HepG2 (cell line): ENCODE results near the gene VEGFA. TPM values are rescaled to one million over a fixed set of nuclear protein-coding genes. Genes with fewer than 3 reads are reported as not detected.

ENCODE experiments used
- FOSL2 ChIP-seq: sonication (generic); formaldehyde crosslinking; IDR thresholded peaks from 2 replicates; pipeline ENCODE4 v1.4.0; 2020; ENCODE audit warnings: missing genetic modification reagents
- HMGXB4 ChIP-seq, 2 experiments: sonication (generic) in 1 of 2; formaldehyde crosslinking in 1 of 2; IDR thresholded peaks; 2 replicates each; pipeline versions ENCODE4 v1.4.0 to v1.6.1; 2018 to 2020; ENCODE audit warnings: missing genetic modification reagents in 2 of 2, borderline replicate concordance in 1 of 2, low read depth in 1 of 2, mild to moderate bottlenecking in 1 of 2, missing biosample characterization in 1 of 2
- HNF1B ChIP-seq: sonication (generic); formaldehyde crosslinking; IDR thresholded peaks from 2 replicates; pipeline ENCODE4 v1.5.1; 2020; ENCODE audit warnings: mild to moderate bottlenecking, moderate library complexity, missing genetic modification reagents
- KDM3A ChIP-seq: IDR thresholded peaks from 2 replicates; pipeline ENCODE4 v1.6.1; 2018; ENCODE audit warnings: low read depth, missing compliant biosample characterization
- MED1 ChIP-seq: sonication (generic); formaldehyde crosslinking; IDR thresholded peaks from 2 replicates; pipeline ENCODE4 v1.4.0; 2020; ENCODE audit warnings: missing genetic modification reagents
- MTERF4 ChIP-seq: sonication (generic); formaldehyde crosslinking; IDR thresholded peaks from 2 replicates; pipeline ENCODE4 v1.8.0; 2023; ENCODE audit warnings: mild to moderate bottlenecking, missing genetic modification reagents
- PATZ1 ChIP-seq: sonication (generic); formaldehyde crosslinking; IDR thresholded peaks from 2 replicates; pipeline ENCODE4 v1.4.0; 2020; ENCODE audit warnings: missing genetic modification reagents
- PCBP2 ChIP-seq: fragments of 200-400 bp; formaldehyde crosslinking; optimal IDR thresholded peaks from 2 replicates; pipeline ENCODE3; 2018; ENCODE audit warnings: low read length, low read depth; ENCODE audit not compliant: poor library complexity, severe bottlenecking
- SNAPC2 ChIP-seq: sonication (generic); formaldehyde crosslinking; IDR thresholded peaks from 2 replicates; pipeline ENCODE4 v1.8.1; 2022; ENCODE audit warnings: mild to moderate bottlenecking, missing genetic modification reagents
- SOX13 ChIP-seq, 3 experiments: fragments of 450-650 bp in 1 of 3; sonication (generic) in 1 of 3; formaldehyde crosslinking in 1 of 3; IDR thresholded peaks in 2 of 3; conservative IDR thresholded peaks in 1 of 3; 2 replicates each; pipeline versions ENCODE4 v1.5.0 to v1.6.1; 2016 to 2020; ENCODE audit warnings: antibody characterized with exemption in 1 of 3, mild to moderate bottlenecking in 1 of 3, missing compliant biosample characterization in 1 of 3, missing genetic modification reagents in 1 of 3, moderate library complexity in 1 of 3
- STAG1 ChIP-seq: sonication (generic); formaldehyde crosslinking; IDR thresholded peaks from 2 replicates; pipeline ENCODE4 v1.4.0; 2020; ENCODE audit warnings: missing genetic modification reagents
- THAP9 ChIP-seq: sonication (generic); formaldehyde crosslinking; IDR thresholded peaks from 2 replicates; pipeline ENCODE4; 2020; ENCODE audit warnings: missing genetic modification reagents, mild to moderate bottlenecking, borderline replicate concordance
- ZFP41 ChIP-seq: sonication (generic); formaldehyde crosslinking; IDR thresholded peaks from 2 replicates; pipeline ENCODE4 v1.4.0; 2020; ENCODE audit warnings: mild to moderate bottlenecking, missing genetic modification reagents, borderline replicate concordance
- ZFP62 ChIP-seq: sonication (generic); formaldehyde crosslinking; IDR thresholded peaks from 2 replicates; pipeline ENCODE4 v1.4.0; 2020; ENCODE audit warnings: missing genetic modification reagents
- ZNF205 ChIP-seq: IDR thresholded peaks from 2 replicates; pipeline ENCODE4 v1.6.1; 2018; ENCODE audit warnings: missing biosample characterization, missing genetic modification reagents
- ZNF362 ChIP-seq: sonication (generic); formaldehyde crosslinking; IDR thresholded peaks from 2 replicates; pipeline ENCODE4 v1.4.0; 2020; ENCODE audit warnings: missing genetic modification reagents, mild to moderate bottlenecking, borderline replicate concordance
- ZNF562 ChIP-seq: sonication (generic); formaldehyde crosslinking; IDR thresholded peaks from 2 replicates; pipeline ENCODE4 v1.8.0; 2022; ENCODE audit warnings: missing genetic modification reagents, borderline replicate concordance
- polyA plus RNA-seq, 8 experiments: library from polyadenylated mRNA; depleted of rRNA in 3 of 8; stranded (reverse) in 7 of 8; unstranded in 1 of 8; fragments of >200 nt; fragmentation: Illumina TruSeq in 4 of 8; extraction: Trizol in 4 of 8; gene quantifications; 2 replicates each; pipeline versions ENCODE4 v1.2.1 to v1.2.3, GENCODE V29; 2011 to 2016; ENCODE audit warnings: low read depth in 4 of 8, missing spikeins in 1 of 8, mixed read lengths in 1 of 8; ENCODE audit not compliant: insufficient read depth in 1 of 8
- total RNA-seq, 5 experiments: library from RNA; depleted of rRNA; stranded (reverse); fragments of >200 nt; fragmentation: Illumina TruSeq; extraction: Trizol; gene quantifications; 2 replicates each; pipeline ENCODE4 v1.2.3, GENCODE V29; 2016; ENCODE audit warnings: low read depth in 1 of 5

VEGFA gene
- total and polyA plus RNA-seq, 2 of the 13 experiments (the other 11 are each of a cell fraction or from before 2014, with no cell fraction given), result 68.1 to 629 TPM

GRCh38 chr6:43723737-43724295 lies 46.2 kb upstream of the VEGFA start (continued):
- no peak for TF ChIP-seq SOX13 (IDR thresholded peaks at IDR 0.05)
- TF ChIP-seq SOX13 (CRISPR knock-in tag; conservative IDR thresholded peaks at IDR 0.05 in 1 of 2, IDR thresholded peaks at IDR 0.05 in 1 of 2), result peak in 1 of 2 experiments; percentile 29; a peak in 1 of 4 replicates
- peak; percentile 34; the same call in 1 of the 2 replicates for TF ChIP-seq FOSL2
- TF ChIP-seq HNF1B (CRISPR knock-in tag), result peak; percentile 48; the same call in 1 of the 2 replicates
- TF ChIP-seq SNAPC2 (CRISPR knock-in tag), result no peak
- 0 out of 2 replicates have a peak, but pooled peaks have one; percentile 34 for TF ChIP-seq KDM3A (CRISPR knock-in tag)
- TF ChIP-seq ZFP41 (CRISPR knock-in tag), result no peak
- TF ChIP-seq ZFP62, result 0 out of 2 replicates have a peak, but pooled peaks have one; percentile 36
- TF ChIP-seq PATZ1 (CRISPR knock-in tag), result peak; percentile 58
- peak; percentile 51; the same call in 1 of the 2 replicates for TF ChIP-seq MED1 (CRISPR knock-in tag)
- TF ChIP-seq PCBP2, result peak; percentile 40
- peak; percentile 32; the same call in 1 of the 2 replicates for TF ChIP-seq THAP9 (CRISPR knock-in tag)
- TF ChIP-seq ZNF562 (CRISPR knock-in tag), result no peak
- peak; percentile 60 to 88; a peak in 3 of 4 replicates for TF ChIP-seq HMGXB4 (CRISPR knock-in tag; IDR thresholded peaks at IDR 0.05; ENCODE audit: borderline replicate concordance in 1 of 2, low read depth in 1 of 2)
- TF ChIP-seq MTERF4 (CRISPR knock-in tag), result peak; percentile 82
- TF ChIP-seq ZNF362 (CRISPR knock-in tag), result no peak
- peak; percentile 32; the same call in 1 of the 2 replicates for TF ChIP-seq ZNF205 (CRISPR knock-in tag)
- TF ChIP-seq STAG1 (CRISPR knock-in tag), result peak; percentile 97
